ENCODE data around the gene VRK2.

Gene VRK2

GRCh38 chr2:58064086-58064485 lies 17.5 kb downstream of the VRK2 start:
- H3K27ac ChIP-seq (ENCODE audit: low read length), result no peak overlapping the region
- no peaks in the 10 kb centered on the region for H3K4me1 ChIP-seq (ENCODE audit: insufficient read depth, low read length)
- H3K9ac ChIP-seq (ENCODE audit: low read depth, low read length), result no peak overlapping the region
- no peak; the same call in 2 of the 3 replicates for ATAC-seq (ENCODE audit: insufficient read depth, low read depth)
- no peak overlapping the region for H3K4me2 ChIP-seq (ENCODE audit: insufficient read depth, low read length)
- H2AFZ ChIP-seq (ENCODE audit: low read depth, low read length), result no peak overlapping the region
- no peaks in the 10 kb centered on the region for H4K20me1 ChIP-seq (ENCODE audit: insufficient read depth, low read length)
- no peaks in the 10 kb centered on the region for H3K27me3 ChIP-seq (ENCODE audit: insufficient read depth, low read length, poor library complexity)
- no peaks in the 10 kb centered on the region for H3K9me3 ChIP-seq (ENCODE audit: insufficient read depth, low read length, severe bottlenecking)
- no peak for DNase-seq
- 0 out of 2 replicates have a peak, but pooled peaks cover 2% of the 10 kb centered on the region for H3K36me3 ChIP-seq (ENCODE audit: insufficient read depth, low read length)
- H3K79me2 ChIP-seq (ENCODE audit: insufficient read depth, low read length), result no peaks in the 10 kb centered on the region
- TF ChIP-seq CTCF (IDR thresholded peaks at IDR 0.05; ENCODE audit: borderline replicate concordance, extremely low read depth, low read length, poor library complexity, severe bottlenecking), result no peak
- TF ChIP-seq EZH2 (IDR thresholded peaks at IDR 0.05; ENCODE audit: borderline replicate concordance, low read depth, low read length, severe bottlenecking), result no peak
- no peak overlapping the region for H3K4me3 ChIP-seq (ENCODE audit: low read depth in 1 of 2, low read length in 2 of 2)

GRCh38 chr2:58065248-58065647 lies 18.6 kb downstream of the VRK2 start:
- no peak overlapping the region for H3K4me3 ChIP-seq (ENCODE audit: low read depth in 1 of 2, low read length in 2 of 2)
- no peak overlapping the region for H3K4me2 ChIP-seq (ENCODE audit: insufficient read depth, low read length)
- DNase-seq (no peak), ATAC-seq (ENCODE audit: insufficient read depth, low read depth) (no peak)
- no peak overlapping the region for H3K9ac ChIP-seq (ENCODE audit: low read depth, low read length)
- H3K27ac ChIP-seq (ENCODE audit: low read length), result no peak overlapping the region
- H3K27me3 ChIP-seq (ENCODE audit: insufficient read depth, low read length, poor library complexity), result no peaks in the 10 kb centered on the region
- H3K4me1 ChIP-seq (ENCODE audit: insufficient read depth, low read length), result no peaks in the 10 kb centered on the region
- TF ChIP-seq EZH2 (IDR thresholded peaks at IDR 0.05; ENCODE audit: borderline replicate concordance, low read depth, low read length, severe bottlenecking) (no peak), CTCF (IDR thresholded peaks at IDR 0.05; ENCODE audit: borderline replicate concordance, extremely low read depth, low read length, poor library complexity, severe bottlenecking) (no peak)
- no peaks in the 10 kb centered on the region for H3K9me3 ChIP-seq (ENCODE audit: insufficient read depth, low read length, severe bottlenecking)
- no peaks in the 10 kb centered on the region for H4K20me1 ChIP-seq (ENCODE audit: insufficient read depth, low read length)
- no peak overlapping the region for H2AFZ ChIP-seq (ENCODE audit: low read depth, low read length)
- 0 out of 2 replicates have a peak, but pooled peaks cover 2% of the 10 kb centered on the region for H3K79me2 ChIP-seq (ENCODE audit: insufficient read depth, low read length)
- H3K36me3 ChIP-seq (ENCODE audit: insufficient read depth, low read length), result 0 out of 2 replicates have a peak, but pooled peaks cover 2% of the 10 kb centered on the region

- H3K9me3 ChIP-seq (ENCODE audit: insufficient read depth, low read length, severe bottlenecking), result no peaks in the 10 kb centered on the region
- no peak for ATAC-seq (ENCODE audit: insufficient read depth, low read depth)
- H3K27me3 ChIP-seq (ENCODE audit: insufficient read depth, low read length, poor library complexity), result no peaks in the 10 kb centered on the region
- no peak overlapping the region for H2AFZ ChIP-seq (ENCODE audit: low read depth, low read length)
- H3K27ac ChIP-seq (ENCODE audit: low read length), result no peak overlapping the region
- H3K9ac ChIP-seq (ENCODE audit: low read depth, low read length), result no peak overlapping the region
- 0 out of 2 replicates have a peak, but pooled peaks cover 2% of the 10 kb centered on the region for H3K36me3 ChIP-seq (ENCODE audit: insufficient read depth, low read length)
- TF ChIP-seq EZH2 (IDR thresholded peaks at IDR 0.05; ENCODE audit: borderline replicate concordance, low read depth, low read length, severe bottlenecking) (no peak), CTCF (IDR thresholded peaks at IDR 0.05; ENCODE audit: borderline replicate concordance, extremely low read depth, low read length, poor library complexity, severe bottlenecking) (no peak)
- no peak overlapping the region for H3K4me3 ChIP-seq (ENCODE audit: low read depth in 1 of 2, low read length in 2 of 2)
- H4K20me1 ChIP-seq (ENCODE audit: insufficient read depth, low read length), result no peaks in the 10 kb centered on the region
- no peak for DNase-seq
- H3K79me2 ChIP-seq (ENCODE audit: insufficient read depth, low read length), result 0 out of 2 replicates have a peak, but pooled peaks cover 2% of the 10 kb centered on the region
- H3K4me2 ChIP-seq (ENCODE audit: insufficient read depth, low read length), result no peak overlapping the region
- no peaks in the 10 kb centered on the region for H3K4me1 ChIP-seq (ENCODE audit: insufficient read depth, low read length)
These were observed 20.4 kb downstream of the VRK2 start for GRCh38 chr2:58067001-58067400.

GRCh38 chr2:58070765-58071164 lies 24.2 kb downstream of the VRK2 start:
- H3K4me3 ChIP-seq (ENCODE audit: low read depth in 1 of 2, low read length in 2 of 2), result no peak overlapping the region
- TF ChIP-seq EZH2 (IDR thresholded peaks at IDR 0.05; ENCODE audit: borderline replicate concordance, low read depth, low read length, severe bottlenecking) (no peak), CTCF (IDR thresholded peaks at IDR 0.05; ENCODE audit: borderline replicate concordance, extremely low read depth, low read length, poor library complexity, severe bottlenecking) (no peak)
- H3K4me2 ChIP-seq (ENCODE audit: insufficient read depth, low read length), result no peak overlapping the region
- H3K79me2 ChIP-seq (ENCODE audit: insufficient read depth, low read length), result peaks cover 2% of the 10 kb centered on the region; the same call in 1 of the 2 replicates
- no peaks in the 10 kb centered on the region for H3K36me3 ChIP-seq (ENCODE audit: insufficient read depth, low read length)
- no peak overlapping the region for H3K27ac ChIP-seq (ENCODE audit: low read length)
- H3K9me3 ChIP-seq (ENCODE audit: insufficient read depth, low read length, severe bottlenecking), result no peaks in the 10 kb centered on the region
- H3K4me1 ChIP-seq (ENCODE audit: insufficient read depth, low read length), result no peaks in the 10 kb centered on the region
- H2AFZ ChIP-seq (ENCODE audit: low read depth, low read length), result no peak overlapping the region
- DNase-seq (no peak), ATAC-seq (ENCODE audit: insufficient read depth, low read depth) (no peak)
- no peak overlapping the region for H3K9ac ChIP-seq (ENCODE audit: low read depth, low read length)
- no peaks in the 10 kb centered on the region for H3K27me3 ChIP-seq (ENCODE audit: insufficient read depth, low read length, poor library complexity)
- H4K20me1 ChIP-seq (ENCODE audit: insufficient read depth, low read length), result no peaks in the 10 kb centered on the region

Data from DND-41 (cell line).